Hepatocyte (in vitro differentiated cells): ENCODE measurements around the gene MYO3B. TPM values are rescaled to one million over a fixed set of nuclear protein-coding genes. Genes with fewer than 3 reads are reported as not detected.

ENCODE experiments used
- DNase-seq: peaks from one replicate; pipeline ENCODE4 v3.0.0-alpha.2; 2016; ENCODE audit warnings: low spot score
- H2AFZ ChIP-seq: fragments of 200-600 bp; sonication (generic); 2 replicates; pipeline ENCODE4 v1.6.0; 2016; ENCODE audit warnings: antibody characterized with exemption, mild to moderate bottlenecking
- H3K27ac ChIP-seq: fragments of 200-600 bp; sonication (generic); 2 replicates; pipeline ENCODE4 v1.5.1; 2016; ENCODE audit warnings: mild to moderate bottlenecking
- H3K27me3 ChIP-seq: fragments of 200-600 bp; sonication (generic); 2 replicates; pipeline ENCODE4 v1.6.1; 2016
- H3K36me3 ChIP-seq: fragments of 200-600 bp; sonication (generic); replicated peaks from 2 replicates; pipeline ENCODE4 v1.5.1; 2016; ENCODE audit warnings: low read depth; ENCODE audit not compliant: insufficient read depth
- H3K4me1 ChIP-seq: fragments of 200-600 bp; sonication (generic); 2 replicates; pipeline ENCODE4 v1.5.1; 2016; ENCODE audit warnings: mild to moderate bottlenecking, moderate library complexity; ENCODE audit not compliant: insufficient read depth
- H3K4me2 ChIP-seq: fragments of 200-600 bp; sonication (generic); 2 replicates; pipeline ENCODE4 v1.6.0; 2016
- H3K4me3 ChIP-seq: fragments of 200-600 bp; sonication (generic); 2 replicates; pipeline ENCODE4 v1.5.1; 2016; ENCODE audit warnings: mild to moderate bottlenecking
- H3K79me2 ChIP-seq: fragments of 200-600 bp; sonication (generic); 2 replicates; pipeline ENCODE4 v1.6.0; 2017; ENCODE audit warnings: mild to moderate bottlenecking
- H3K9me2 ChIP-seq: fragments of 200-600 bp; sonication (generic); replicated peaks from 2 replicates; pipeline ENCODE4 v1.6.0; 2017; ENCODE audit warnings: mild to moderate bottlenecking; ENCODE audit not compliant: insufficient read depth
- H3K9me3 ChIP-seq: fragments of 200-600 bp; sonication (generic); 2 replicates; pipeline ENCODE4 v1.5.1; 2016; ENCODE audit warnings: low read depth, mild to moderate bottlenecking
- H4K20me1 ChIP-seq: fragments of 200-600 bp; sonication (generic); 2 replicates; pipeline ENCODE4 v1.6.0; 2016; ENCODE audit warnings: mild to moderate bottlenecking; ENCODE audit not compliant: insufficient read depth, poor library complexity, severe bottlenecking
- EZH2 ChIP-seq: fragments of 200-600 bp; sonication (generic); IDR thresholded peaks from 2 replicates; pipeline ENCODE4 v1.6.1; 2016; ENCODE audit warnings: antibody characterized with exemption, mild to moderate bottlenecking, borderline replicate concordance
- EZH2phosphoT487 ChIP-seq: fragments of 200-600 bp; sonication (generic); IDR thresholded peaks from one replicate; pipeline ENCODE4 v1.6.1; 2018; ENCODE audit warnings: antibody characterized with exemption, mild to moderate bottlenecking, low read depth, moderate library complexity; ENCODE audit not compliant: unreplicated experiment, severe bottlenecking
- WGBS: methylation state at CpG from one replicate; pipeline ENCODE4 v1.1.6; 2016; ENCODE audit warnings: low lambda C conversion rate; ENCODE audit errors: missing lambda C conversion rate; 5-methylcytosine and 5-hydroxymethylcytosine counted together
- polyA plus RNA-seq: library from polyadenylated mRNA; unstranded; fragments of >200 nt; fragmentation: Nextera tagmentation; extraction: Ambion mirVana; gene quantifications from 2 replicates; pipeline ENCODE4 v1.2.1, GENCODE V29; 2016
- total RNA-seq: library from RNA; depleted of rRNA; stranded (reverse); fragments of >200 nt; gene quantifications from 2 replicates; pipeline ENCODE4 v1.2.3, GENCODE V29; 2014
- TF ChIP-seq, protein P1 (sequence below): fragments of 200-600 bp; sonication (generic); IDR thresholded peaks from 2 replicates; pipeline ENCODE4 v1.5.1; 2016; ENCODE audit warnings: antibody characterized with exemption, mild to moderate bottlenecking; ENCODE audit not compliant: poor library complexity

MYO3B gene
- total and polyA plus RNA-seq, 2 experiments from 2014 or later, result 0.63 to 1.1 TPM

GRCh38 chr2:170517538-170517937 lies 339.6 kb downstream of the MYO3B start:
- H3K4me2 ChIP-seq, result no peak overlapping the region
- no peak for DNase-seq
- no peaks in the 10 kb centered on the region for H3K27me3 ChIP-seq
- no peak overlapping the region for H3K27ac ChIP-seq
- no peaks in the 10 kb centered on the region for H3K79me2 ChIP-seq
- no peaks in the 10 kb centered on the region for H3K4me1 ChIP-seq
- no peaks in the 10 kb centered on the region for H4K20me1 ChIP-seq
- H3K36me3 ChIP-seq, result no peaks in the 10 kb centered on the region
- H2AFZ ChIP-seq, result no peak overlapping the region
- no peaks in the 10 kb centered on the region for H3K9me3 ChIP-seq
- H3K4me3 ChIP-seq, result no peak overlapping the region
- no peaks in the 10 kb centered on the region for H3K9me2 ChIP-seq
- WGBS, result 31% methylated on average over 1 of the region's 1 CpG
- TF ChIP-seq, protein P1, sequence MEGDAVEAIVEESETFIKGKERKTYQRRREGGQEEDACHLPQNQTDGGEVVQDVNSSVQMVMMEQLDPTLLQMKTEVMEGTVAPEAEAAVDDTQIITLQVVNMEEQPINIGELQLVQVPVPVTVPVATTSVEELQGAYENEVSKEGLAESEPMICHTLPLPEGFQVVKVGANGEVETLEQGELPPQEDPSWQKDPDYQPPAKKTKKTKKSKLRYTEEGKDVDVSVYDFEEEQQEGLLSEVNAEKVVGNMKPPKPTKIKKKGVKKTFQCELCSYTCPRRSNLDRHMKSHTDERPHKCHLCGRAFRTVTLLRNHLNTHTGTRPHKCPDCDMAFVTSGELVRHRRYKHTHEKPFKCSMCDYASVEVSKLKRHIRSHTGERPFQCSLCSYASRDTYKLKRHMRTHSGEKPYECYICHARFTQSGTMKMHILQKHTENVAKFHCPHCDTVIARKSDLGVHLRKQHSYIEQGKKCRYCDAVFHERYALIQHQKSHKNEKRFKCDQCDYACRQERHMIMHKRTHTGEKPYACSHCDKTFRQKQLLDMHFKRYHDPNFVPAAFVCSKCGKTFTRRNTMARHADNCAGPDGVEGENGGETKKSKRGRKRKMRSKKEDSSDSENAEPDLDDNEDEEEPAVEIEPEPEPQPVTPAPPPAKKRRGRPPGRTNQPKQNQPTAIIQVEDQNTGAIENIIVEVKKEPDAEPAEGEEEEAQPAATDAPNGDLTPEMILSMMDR, result no peak
- TF ChIP-seq EZH2, result no peak
- TF ChIP-seq EZH2phosphoT487, result no peak

DNA sequence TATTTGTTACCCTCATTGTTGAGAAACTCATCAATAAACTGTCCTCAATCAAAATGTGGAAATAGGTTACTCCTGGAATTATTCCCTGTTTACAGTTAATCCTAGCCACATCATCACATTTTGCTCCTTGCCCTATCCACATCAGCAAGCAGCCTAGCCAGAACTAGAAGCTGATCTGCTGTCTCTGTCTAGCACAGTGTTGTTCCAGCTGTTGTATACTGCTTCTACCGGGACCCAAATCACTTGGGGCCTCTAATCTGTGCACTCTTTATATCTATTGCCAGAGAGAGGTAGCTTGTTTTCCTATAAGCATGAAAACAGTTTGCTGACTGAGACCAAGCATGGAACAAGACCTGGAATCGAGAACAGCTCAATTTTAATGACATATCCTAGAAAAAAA lies 341.0 kb downstream of the MYO3B start:
- Histone ChIP-seq H3K36me3 (no peaks in the 10 kb centered on the region), H3K4me3 (no peak overlapping the region), H3K9me2 (no peaks in the 10 kb centered on the region), H3K4me1 (no peaks in the 10 kb centered on the region), H3K27ac (no peak overlapping the region), H3K4me2 (no peak overlapping the region), H3K79me2 (no peaks in the 10 kb centered on the region), H2AFZ (no peak overlapping the region), H3K9me3 (no peaks in the 10 kb centered on the region), H3K27me3 (no peaks in the 10 kb centered on the region), H4K20me1 (no peaks in the 10 kb centered on the region)
- TF ChIP-seq, protein P1, result no peak
- TF ChIP-seq EZH2, result no peak
- no peak for DNase-seq
- 81% methylated on average over 2 of the region's 2 CpGs for WGBS

DNA sequence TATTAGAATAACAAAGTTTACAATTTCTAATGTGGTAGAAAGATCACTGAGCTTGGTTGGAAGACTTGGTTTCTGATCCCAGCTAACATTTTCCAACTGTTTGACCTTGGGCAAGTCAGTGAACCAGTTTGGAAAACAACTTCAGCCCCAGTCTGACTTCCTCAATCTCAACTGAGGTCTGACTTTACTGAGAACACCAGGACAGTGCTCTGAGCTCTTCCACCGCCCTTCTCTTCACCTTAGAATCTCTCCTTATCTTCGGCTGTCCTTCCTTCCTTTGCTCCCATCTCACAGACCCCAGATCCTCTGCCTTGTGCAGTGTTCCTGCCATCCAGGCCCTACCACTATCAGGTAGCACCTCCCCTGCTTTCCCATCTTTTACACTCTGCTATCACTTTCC lies 343.4 kb downstream of the MYO3B start:
- no peaks in the 10 kb centered on the region for H4K20me1 ChIP-seq
- peaks cover 10% of the 10 kb centered on the region for H3K4me1 ChIP-seq
- H3K9me3 ChIP-seq, result no peaks in the 10 kb centered on the region
- H2AFZ ChIP-seq, result no peak overlapping the region
- DNase-seq, result no peak
- TF ChIP-seq EZH2phosphoT487 (no peak), EZH2 (no peak)
- TF ChIP-seq, protein P1, result no peak
- H3K27ac ChIP-seq, result no peak overlapping the region
- 86% methylated on average over 2 of the region's 2 CpGs for WGBS
- no peak overlapping the region for H3K4me3 ChIP-seq
- H3K79me2 ChIP-seq, result no peaks in the 10 kb centered on the region
- H3K9me2 ChIP-seq, result no peaks in the 10 kb centered on the region
- H3K27me3 ChIP-seq, result no peaks in the 10 kb centered on the region
- H3K36me3 ChIP-seq, result no peaks in the 10 kb centered on the region
- no peak overlapping the region for H3K4me2 ChIP-seq

GRCh38 chr2:170523506-170523905 lies 345.6 kb downstream of the MYO3B start:
- no peaks in the 10 kb centered on the region for H3K9me2 ChIP-seq
- TF ChIP-seq EZH2phosphoT487 (no peak), EZH2 (no peak)
- TF ChIP-seq, protein P1, result no peak
- no peak for DNase-seq
- no peaks in the 10 kb centered on the region for H4K20me1 ChIP-seq
- no peaks in the 10 kb centered on the region for H3K36me3 ChIP-seq
- no peak overlapping the region for H3K4me3 ChIP-seq
- H3K9me3 ChIP-seq, result no peaks in the 10 kb centered on the region
- no peak overlapping the region for H3K27ac ChIP-seq
- peaks cover 10% of the 10 kb centered on the region for H3K4me1 ChIP-seq
- H3K27me3 ChIP-seq, result no peaks in the 10 kb centered on the region
- H3K79me2 ChIP-seq, result no peaks in the 10 kb centered on the region
- H3K4me2 ChIP-seq, result no peak overlapping the region
- WGBS, result 78% methylated on average over 4 of the region's 4 CpGs
- no peak overlapping the region for H2AFZ ChIP-seq
